ENCODE data around the gene CTAG1A.

Gene CTAG1A

GRCh38 chrX:154593201-154593600 is 8.3 kb downstream of the CTAG1A start:
- Mint-ChIP-seq H3K4me3 (no peak overlapping the region), H3K4me1 (peaks cover 8% of the 10 kb centered on the region), H3K36me3 (ENCODE audit: insufficient read depth) (peaks cover 2% of the 10 kb centered on the region), H3K27me3 (no peaks in the 10 kb centered on the region), H3K9me3 (no peaks in the 10 kb centered on the region), H3K27ac (ENCODE audit: low read depth) (no peak overlapping the region)
- ATAC-seq (replicated peaks; ENCODE audit: extremely low read depth, poor library complexity, severe bottlenecking) = no peak
- no peak for DNase-seq (ENCODE audit: low spot score in 2 of 2)

- DNase-seq (ENCODE audit: low spot score in 2 of 2) (no peak), ATAC-seq (replicated peaks; ENCODE audit: extremely low read depth, poor library complexity, severe bottlenecking) (no peak)
- Mint-ChIP-seq H3K36me3 (ENCODE audit: insufficient read depth) (peaks cover 2% of the 10 kb centered on the region), H3K4me3 (no peak overlapping the region), H3K27me3 (no peaks in the 10 kb centered on the region), H3K27ac (ENCODE audit: low read depth) (no peak overlapping the region), H3K4me1 (peaks cover 8% of the 10 kb centered on the region), H3K9me3 (no peaks in the 10 kb centered on the region)
Observed at GRCh38 chrX:154594491-154594890, 9.6 kb downstream of the CTAG1A start.

GRCh38 chrX:154595559-154596249 is 10.8 kb downstream of the CTAG1A start:
- Mint-ChIP-seq H3K4me3 (no peak overlapping the region), H3K27me3 (no peaks in the 10 kb centered on the region), H3K9me3 (no peaks in the 10 kb centered on the region), H3K27ac (ENCODE audit: low read depth) (peak overlapping the region; percentile 91), H3K4me1 (peaks cover 8% of the 10 kb centered on the region), H3K36me3 (ENCODE audit: insufficient read depth) (peaks cover 2% of the 10 kb centered on the region)
- DNase-seq (ENCODE audit: low spot score in 2 of 2) = no peak
- no peak for ATAC-seq (replicated peaks; ENCODE audit: extremely low read depth, poor library complexity, severe bottlenecking)

- DNase-seq (ENCODE audit: low spot score in 2 of 2) (no peak), ATAC-seq (replicated peaks; ENCODE audit: extremely low read depth, poor library complexity, severe bottlenecking) (peak; percentile 54)
- H3K36me3 Mint-ChIP-seq (ENCODE audit: insufficient read depth) = peaks cover 2% of the 10 kb centered on the region
- peaks cover 8% of the 10 kb centered on the region for H3K4me1 Mint-ChIP-seq
- H3K27me3 Mint-ChIP-seq = no peaks in the 10 kb centered on the region
- H3K27ac Mint-ChIP-seq (ENCODE audit: low read depth) = no peak overlapping the region
- H3K4me3 Mint-ChIP-seq = no peak overlapping the region
- H3K9me3 Mint-ChIP-seq = no peaks in the 10 kb centered on the region
Observed at GRCh38 chrX:154596290-154596929, 11.5 kb downstream of the CTAG1A start.

GRCh38 chrX:154597221-154597620 is 12.3 kb downstream of the CTAG1A start:
- DNase-seq (ENCODE audit: low spot score in 2 of 2) (no peak), ATAC-seq (replicated peaks; ENCODE audit: extremely low read depth, poor library complexity, severe bottlenecking) (no peak)
- Mint-ChIP-seq H3K9me3 (no peaks in the 10 kb centered on the region), H3K36me3 (ENCODE audit: insufficient read depth) (peaks cover 2% of the 10 kb centered on the region), H3K27ac (ENCODE audit: low read depth) (no peak overlapping the region), H3K4me3 (no peak overlapping the region), H3K27me3 (no peaks in the 10 kb centered on the region), H3K4me1 (peaks cover 8% of the 10 kb centered on the region)

- Mint-ChIP-seq H3K9me3 (no peaks in the 10 kb centered on the region), H3K27me3 (no peaks in the 10 kb centered on the region), H3K36me3 (ENCODE audit: insufficient read depth) (peaks cover 2% of the 10 kb centered on the region), H3K4me3 (no peak overlapping the region), H3K27ac (ENCODE audit: low read depth) (no peak overlapping the region), H3K4me1 (peaks cover 8% of the 10 kb centered on the region)
- ATAC-seq (replicated peaks; ENCODE audit: extremely low read depth, poor library complexity, severe bottlenecking) = no peak
- DNase-seq (ENCODE audit: low spot score in 2 of 2) = no peak
Observed at GRCh38 chrX:154598656-154599055, 13.7 kb downstream of the CTAG1A start.

GRCh38 chrX:154599531-154599930 is 14.6 kb downstream of the CTAG1A start:
- ATAC-seq (replicated peaks; ENCODE audit: extremely low read depth, poor library complexity, severe bottlenecking) (no peak), DNase-seq (ENCODE audit: low spot score in 2 of 2) (no peak)
- Mint-ChIP-seq H3K27ac (ENCODE audit: low read depth) (no peak overlapping the region), H3K4me1 (peaks cover 8% of the 10 kb centered on the region), H3K27me3 (no peaks in the 10 kb centered on the region), H3K9me3 (no peaks in the 10 kb centered on the region), H3K4me3 (no peak overlapping the region), H3K36me3 (ENCODE audit: insufficient read depth) (peaks cover 2% of the 10 kb centered on the region)

- ATAC-seq (replicated peaks; ENCODE audit: extremely low read depth, poor library complexity, severe bottlenecking) (no peak), DNase-seq (ENCODE audit: low spot score in 2 of 2) (no peak)
- H3K9me3 Mint-ChIP-seq = no peaks in the 10 kb centered on the region
- H3K36me3 Mint-ChIP-seq (ENCODE audit: insufficient read depth) = no peaks in the 10 kb centered on the region
- H3K27ac Mint-ChIP-seq (ENCODE audit: low read depth) = no peak overlapping the region
- H3K4me1 Mint-ChIP-seq = peaks cover under 1% of the 10 kb centered on the region
- H3K27me3 Mint-ChIP-seq = no peaks in the 10 kb centered on the region
- no peak overlapping the region for H3K4me3 Mint-ChIP-seq
Observed at GRCh38 chrX:154600759-154601374, 15.9 kb downstream of the CTAG1A start.

DNA sequence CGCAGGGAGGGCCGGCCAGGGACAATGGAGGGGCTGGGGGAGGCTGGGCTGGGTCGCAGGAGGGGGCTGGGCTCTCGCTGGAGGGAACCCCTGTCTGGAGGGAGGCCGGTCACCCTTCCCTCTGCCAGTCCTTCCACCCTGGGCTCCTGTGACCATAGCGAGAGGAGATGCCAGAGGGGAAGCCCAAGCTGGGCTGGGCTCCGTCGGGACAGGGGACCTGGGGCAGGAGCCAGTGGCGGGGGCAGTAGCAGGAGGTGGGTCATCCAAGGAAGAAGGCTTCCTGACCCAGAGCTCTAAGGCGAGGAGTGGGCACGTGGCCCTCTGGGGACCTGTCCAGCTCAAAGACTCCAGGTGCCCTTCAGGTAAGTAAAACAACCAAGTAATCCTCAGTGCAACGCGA is 17.3 kb downstream of the CTAG1A start:
- Mint-ChIP-seq H3K4me3 (no peak overlapping the region), H3K36me3 (ENCODE audit: insufficient read depth) (no peaks in the 10 kb centered on the region), H3K27me3 (no peaks in the 10 kb centered on the region), H3K9me3 (no peaks in the 10 kb centered on the region), H3K4me1 (peaks cover 7% of the 10 kb centered on the region), H3K27ac (ENCODE audit: low read depth) (no peak overlapping the region)
- no peak for ATAC-seq (replicated peaks; ENCODE audit: extremely low read depth, poor library complexity, severe bottlenecking)
- DNase-seq (ENCODE audit: low spot score in 2 of 2) = no peak

- Mint-ChIP-seq H3K27ac (ENCODE audit: low read depth) (no peak overlapping the region), H3K27me3 (no peaks in the 10 kb centered on the region), H3K4me3 (no peak overlapping the region), H3K9me3 (no peaks in the 10 kb centered on the region), H3K4me1 (peaks cover 7% of the 10 kb centered on the region), H3K36me3 (ENCODE audit: insufficient read depth) (no peaks in the 10 kb centered on the region)
- DNase-seq (ENCODE audit: low spot score in 2 of 2) (no peak), ATAC-seq (replicated peaks; ENCODE audit: extremely low read depth, poor library complexity, severe bottlenecking) (no peak)
Observed at GRCh38 chrX:154602766-154603437, 18.0 kb downstream of the CTAG1A start.

GRCh38 chrX:154603438-154604430 is 18.8 kb downstream of the CTAG1A start:
- ATAC-seq (replicated peaks; ENCODE audit: extremely low read depth, poor library complexity, severe bottlenecking) = no peak
- DNase-seq (ENCODE audit: low spot score in 2 of 2) = no peak

GRCh38 chrX:154605566-154605965 is 20.6 kb downstream of the CTAG1A start:
- no peaks in the 10 kb centered on the region for H3K9me3 Mint-ChIP-seq
- no peak overlapping the region for H3K4me3 Mint-ChIP-seq
- H3K27ac Mint-ChIP-seq (ENCODE audit: low read depth) = no peak overlapping the region
- ATAC-seq (replicated peaks; ENCODE audit: extremely low read depth, poor library complexity, severe bottlenecking) (no peak), DNase-seq (ENCODE audit: low spot score in 2 of 2) (no peak)
- H3K27me3 Mint-ChIP-seq = no peaks in the 10 kb centered on the region
- no peaks in the 10 kb centered on the region for H3K36me3 Mint-ChIP-seq (ENCODE audit: insufficient read depth)
- peaks cover 7% of the 10 kb centered on the region for H3K4me1 Mint-ChIP-seq

More at GRCh38 chrX:154603438-154604430, 18.8 kb downstream of the CTAG1A start:
- no peak overlapping the region for H3K27ac Mint-ChIP-seq (ENCODE audit: low read depth)
- no peaks in the 10 kb centered on the region for H3K27me3 Mint-ChIP-seq
- no peaks in the 10 kb centered on the region for H3K9me3 Mint-ChIP-seq
- no peak overlapping the region for H3K4me3 Mint-ChIP-seq
- no peaks in the 10 kb centered on the region for H3K36me3 Mint-ChIP-seq (ENCODE audit: insufficient read depth)
- H3K4me1 Mint-ChIP-seq = peaks cover 7% of the 10 kb centered on the region

Data from central memory CD8-positive, alpha-beta T cell (primary cell).